ENCODE measurements around the gene MATN4.

DNA sequence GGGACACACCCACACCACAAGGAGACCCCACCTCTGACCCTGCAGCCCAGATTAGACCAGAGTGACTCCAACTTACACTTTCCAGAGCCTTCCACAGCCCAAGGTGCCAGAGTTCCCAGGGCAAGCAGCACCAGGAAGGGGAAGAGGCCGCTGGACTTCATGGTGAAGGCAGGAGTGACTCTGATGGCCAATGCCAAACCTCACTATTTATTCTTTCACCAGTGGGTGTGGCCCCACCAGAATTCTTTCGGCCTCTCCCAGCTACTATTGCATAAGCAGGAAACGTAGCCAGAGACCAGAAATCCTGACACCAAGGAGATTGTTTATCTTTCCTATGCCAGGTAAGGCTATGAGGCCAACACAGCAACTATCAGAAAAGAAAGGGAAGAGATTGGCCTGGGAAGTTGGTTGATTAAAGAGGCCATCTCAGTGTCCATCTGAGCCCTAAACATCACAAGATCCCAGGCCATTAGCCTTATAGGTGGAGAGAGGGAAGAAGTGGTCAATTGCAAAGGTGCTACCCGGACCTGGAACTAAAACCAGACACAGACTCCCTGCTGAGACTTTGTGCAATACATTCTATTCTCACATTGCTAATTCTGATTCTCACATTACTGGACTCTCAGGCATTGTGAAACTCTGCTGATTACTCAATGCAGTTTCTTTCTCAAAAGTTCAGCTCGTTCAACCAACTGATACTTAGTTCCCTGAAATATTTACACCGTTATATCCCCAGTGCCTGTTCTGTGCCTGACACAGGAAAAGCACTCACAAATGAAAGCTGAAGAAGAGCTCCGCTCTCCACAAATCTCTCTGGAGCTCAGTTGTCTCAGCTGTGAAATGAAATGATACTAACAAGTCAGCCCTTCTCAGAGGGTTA is 53.5 kb downstream of the MATN4 start, which contains the start of gene SLPI:
- TF ChIP-seq, protein P1, sequence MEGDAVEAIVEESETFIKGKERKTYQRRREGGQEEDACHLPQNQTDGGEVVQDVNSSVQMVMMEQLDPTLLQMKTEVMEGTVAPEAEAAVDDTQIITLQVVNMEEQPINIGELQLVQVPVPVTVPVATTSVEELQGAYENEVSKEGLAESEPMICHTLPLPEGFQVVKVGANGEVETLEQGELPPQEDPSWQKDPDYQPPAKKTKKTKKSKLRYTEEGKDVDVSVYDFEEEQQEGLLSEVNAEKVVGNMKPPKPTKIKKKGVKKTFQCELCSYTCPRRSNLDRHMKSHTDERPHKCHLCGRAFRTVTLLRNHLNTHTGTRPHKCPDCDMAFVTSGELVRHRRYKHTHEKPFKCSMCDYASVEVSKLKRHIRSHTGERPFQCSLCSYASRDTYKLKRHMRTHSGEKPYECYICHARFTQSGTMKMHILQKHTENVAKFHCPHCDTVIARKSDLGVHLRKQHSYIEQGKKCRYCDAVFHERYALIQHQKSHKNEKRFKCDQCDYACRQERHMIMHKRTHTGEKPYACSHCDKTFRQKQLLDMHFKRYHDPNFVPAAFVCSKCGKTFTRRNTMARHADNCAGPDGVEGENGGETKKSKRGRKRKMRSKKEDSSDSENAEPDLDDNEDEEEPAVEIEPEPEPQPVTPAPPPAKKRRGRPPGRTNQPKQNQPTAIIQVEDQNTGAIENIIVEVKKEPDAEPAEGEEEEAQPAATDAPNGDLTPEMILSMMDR (IDR thresholded peaks at IDR 0.05; ENCODE audit: borderline replicate concordance, extremely low read depth, low read length, poor library complexity, severe bottlenecking) = no peak
- no peak for TF ChIP-seq EZH2 (IDR thresholded peaks at IDR 0.05; ENCODE audit: borderline replicate concordance, low read depth, low read length, severe bottlenecking)
